ENCODE data around the gene PRKCB. TPM values are rescaled to one million over a fixed set of nuclear protein-coding genes. Genes with fewer than 3 reads are reported as not detected.

The PRKCB gene
- total RNA-seq, 1 donor from 2014 or later = not detected

DNA sequence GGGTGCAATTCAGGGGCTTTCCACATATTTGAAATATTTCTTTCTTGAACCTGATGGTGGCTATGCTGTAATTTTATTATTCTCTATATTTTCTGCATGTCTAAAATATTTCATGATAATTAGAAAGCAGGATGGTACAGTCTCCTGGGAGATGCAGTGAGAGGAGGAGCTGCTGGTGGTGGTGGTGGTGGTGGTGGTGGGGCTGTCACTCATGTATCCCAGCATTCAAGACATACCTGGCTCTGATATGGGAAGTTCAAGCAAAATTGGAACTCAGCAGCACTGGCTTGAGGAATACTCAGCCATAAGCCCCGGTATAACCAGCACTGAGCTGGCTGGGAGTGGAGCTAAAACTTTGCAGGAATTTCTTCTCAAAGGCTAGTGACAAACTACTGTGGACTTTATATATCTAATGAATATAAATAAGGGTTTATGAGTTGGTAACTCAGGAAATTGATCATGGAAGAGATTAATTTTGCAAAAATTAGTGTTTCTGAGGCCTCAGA lies 200.3 kb downstream of the PRKCB start:
- no peak for DNase-seq (ENCODE audit: low read depth)

DNA sequence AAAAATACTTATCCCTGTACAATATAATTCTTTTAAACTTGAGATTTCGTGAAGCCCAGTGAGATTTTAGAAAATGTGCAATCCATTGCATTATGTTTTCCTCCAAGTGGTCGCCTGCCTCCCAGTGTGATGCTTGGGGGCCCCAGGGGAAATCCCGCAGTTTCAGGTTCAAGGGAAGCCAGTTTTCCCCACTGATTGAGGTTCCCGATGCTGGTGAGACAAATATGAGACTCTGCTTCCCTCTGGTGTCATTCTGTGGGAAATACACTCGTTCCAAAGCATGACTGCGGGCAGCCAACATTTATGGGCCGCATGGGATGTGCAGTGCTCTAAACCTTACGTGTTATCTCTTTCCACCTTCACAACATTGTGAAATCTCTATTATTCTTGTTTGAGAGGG lies 200.8 kb downstream of the PRKCB start:
- peak; percentile 60 for DNase-seq (ENCODE audit: low read depth)

DNA sequence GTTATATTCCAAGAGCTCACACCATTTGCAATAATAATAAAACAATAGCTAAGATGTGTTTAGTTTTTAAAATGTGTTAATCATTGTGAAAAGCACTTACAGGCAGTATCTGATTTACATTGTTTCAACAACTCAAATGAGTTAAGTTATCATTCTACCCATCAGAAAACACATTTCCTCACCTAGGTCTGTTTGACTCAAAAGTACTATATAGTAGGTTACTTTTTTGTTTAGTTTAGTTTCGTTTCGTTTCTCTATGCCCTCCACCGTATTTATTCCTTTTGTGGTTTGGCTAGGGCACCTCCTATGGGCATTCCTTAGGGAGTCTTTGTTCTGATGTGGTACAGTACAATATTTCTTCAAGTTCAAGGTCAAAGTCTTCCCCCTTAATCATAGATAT lies 201.6 kb downstream of the PRKCB start:
- DNase-seq (ENCODE audit: low read depth) = no peak

DNA sequence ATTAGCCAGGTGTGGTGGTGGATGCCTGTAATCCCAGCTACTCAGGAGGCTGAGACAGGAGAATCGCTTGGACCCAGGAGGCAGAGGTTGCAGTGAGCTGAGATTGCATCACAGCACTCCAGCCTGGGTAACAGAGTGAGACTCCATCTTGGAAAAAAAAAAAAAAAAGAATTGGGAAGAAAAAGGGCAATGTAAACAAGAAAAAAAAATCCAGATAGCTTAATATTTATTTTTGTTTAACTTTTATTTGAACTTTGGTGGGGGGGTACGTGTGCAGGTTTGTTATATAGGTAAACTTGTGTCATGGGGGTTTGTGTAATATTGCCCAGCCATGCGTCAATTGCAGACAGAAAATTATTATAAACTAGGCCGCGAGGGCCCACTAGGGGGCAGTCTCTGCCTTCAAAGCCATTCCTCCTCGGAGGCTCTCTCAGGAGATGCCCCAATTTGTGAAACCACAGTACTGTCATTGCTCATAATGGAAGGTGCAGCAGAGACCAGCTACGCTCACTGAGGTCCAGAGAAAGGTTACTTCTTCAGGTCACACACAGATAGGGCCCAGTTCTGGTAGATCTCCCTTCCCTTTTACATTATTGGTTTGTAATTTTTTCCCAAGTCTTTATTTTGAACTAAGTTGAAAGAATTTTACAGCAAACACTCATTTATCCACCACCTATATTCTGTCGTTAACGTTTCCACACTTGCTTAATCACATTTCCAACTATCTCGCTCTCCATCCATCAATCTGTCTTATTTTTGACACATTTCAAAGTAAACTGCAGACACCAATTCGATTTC lies 206.2 kb downstream of the PRKCB start:
- peak; percentile 46 for DNase-seq (ENCODE audit: low read depth)

DNA sequence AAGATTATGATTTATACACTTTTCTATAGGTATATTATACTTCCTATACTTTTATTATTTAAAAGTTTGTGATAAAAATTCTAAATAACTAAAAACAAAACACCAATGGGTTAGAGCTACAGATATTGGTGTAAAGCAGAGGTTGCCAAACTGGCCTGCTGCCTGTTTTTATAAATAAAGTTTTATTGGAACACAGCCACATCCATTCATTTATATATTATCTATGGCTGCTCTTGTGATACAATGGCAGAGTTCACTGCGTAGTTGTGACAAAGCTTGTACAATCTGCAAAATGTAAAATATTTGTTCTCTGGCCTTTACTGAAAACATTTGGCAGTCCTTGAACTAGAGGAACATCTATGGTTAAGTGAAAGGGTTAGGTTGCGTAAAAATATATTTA lies 208.7 kb downstream of the PRKCB start:
- DNase-seq (ENCODE audit: low read depth) = no peak

DNA sequence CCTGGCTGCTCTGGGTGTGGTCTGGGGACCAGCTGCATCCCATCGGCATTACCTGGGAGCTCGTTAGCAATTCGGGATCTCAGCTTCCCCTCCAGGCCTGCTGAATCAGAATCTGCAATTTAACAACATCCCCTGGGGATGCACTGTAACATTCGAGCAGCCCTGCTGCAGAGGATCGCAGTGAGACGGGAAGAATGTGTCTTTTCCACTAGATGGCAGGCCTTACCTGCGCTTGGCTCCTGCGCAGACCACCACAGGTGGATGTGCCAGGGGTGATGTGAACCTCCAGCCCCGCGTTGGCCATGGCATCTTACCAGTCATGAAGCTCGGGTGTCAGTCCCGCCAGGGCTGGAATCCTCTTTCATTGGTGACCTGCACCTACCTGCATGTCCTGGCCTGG lies 209.9 kb downstream of the PRKCB start:
- DNase-seq (ENCODE audit: low read depth) = no peak

DNA sequence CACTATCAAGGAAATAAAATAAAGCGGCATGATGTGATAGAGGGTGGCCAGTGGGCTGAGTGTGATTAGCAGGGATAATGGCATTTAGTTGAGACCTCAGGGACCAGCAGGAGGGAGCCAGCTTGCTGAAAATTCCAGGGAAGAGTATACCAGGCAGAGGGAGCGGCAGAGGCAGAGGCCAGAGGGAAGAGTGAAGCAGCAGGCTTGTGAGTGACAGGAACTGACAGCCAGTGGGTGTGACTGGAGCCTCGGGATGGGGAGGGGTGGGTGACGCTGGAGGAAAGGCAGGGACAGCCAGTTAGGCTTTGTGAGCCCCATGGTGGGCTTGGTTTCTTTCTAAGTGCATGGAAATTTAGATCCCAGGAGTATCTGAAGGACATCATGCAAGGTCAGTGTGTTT lies 210.7 kb downstream of the PRKCB start:
- no peak for DNase-seq (ENCODE audit: low read depth)

DNA sequence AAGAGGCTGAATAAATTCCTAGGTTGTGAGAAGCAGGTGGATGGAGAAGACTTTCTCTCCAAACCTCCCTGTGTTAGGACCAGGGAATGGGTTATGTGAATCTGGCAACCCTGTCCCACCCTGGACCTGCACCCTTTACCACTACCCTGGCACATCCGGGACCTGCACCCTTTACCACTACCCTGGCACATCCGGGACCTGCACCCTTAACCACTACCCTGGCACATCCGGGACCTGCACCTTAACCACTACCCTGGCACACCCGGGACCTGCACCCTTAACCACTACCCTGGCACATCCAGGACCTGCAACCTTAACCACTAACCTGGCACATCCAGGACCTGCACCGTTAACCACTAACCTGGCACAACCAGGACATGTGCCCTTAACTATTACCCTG lies 213.3 kb downstream of the PRKCB start:
- no peak for DNase-seq (ENCODE audit: low read depth)

DNA sequence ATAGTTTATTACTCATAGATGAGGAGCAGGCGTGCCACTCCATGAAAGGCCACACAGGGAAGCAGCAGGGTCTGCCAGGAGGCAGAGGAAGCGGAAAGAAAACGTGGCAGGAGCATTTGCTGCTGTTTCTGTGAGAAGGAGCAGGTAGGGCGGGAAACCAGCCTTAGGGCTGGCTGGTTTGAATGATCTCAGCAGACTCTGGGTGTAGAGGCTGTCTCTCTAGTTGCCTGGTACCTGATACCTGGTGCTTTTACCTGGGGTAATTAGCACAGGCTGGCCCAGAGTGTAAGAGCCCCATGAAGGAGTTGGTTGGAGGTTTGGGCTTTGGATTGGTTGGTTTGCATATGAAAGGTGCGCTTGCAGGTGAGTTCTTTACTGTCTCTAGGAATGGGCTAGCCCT lies 215.3 kb downstream of the PRKCB start:
- no peak for DNase-seq (ENCODE audit: low read depth)

DNA sequence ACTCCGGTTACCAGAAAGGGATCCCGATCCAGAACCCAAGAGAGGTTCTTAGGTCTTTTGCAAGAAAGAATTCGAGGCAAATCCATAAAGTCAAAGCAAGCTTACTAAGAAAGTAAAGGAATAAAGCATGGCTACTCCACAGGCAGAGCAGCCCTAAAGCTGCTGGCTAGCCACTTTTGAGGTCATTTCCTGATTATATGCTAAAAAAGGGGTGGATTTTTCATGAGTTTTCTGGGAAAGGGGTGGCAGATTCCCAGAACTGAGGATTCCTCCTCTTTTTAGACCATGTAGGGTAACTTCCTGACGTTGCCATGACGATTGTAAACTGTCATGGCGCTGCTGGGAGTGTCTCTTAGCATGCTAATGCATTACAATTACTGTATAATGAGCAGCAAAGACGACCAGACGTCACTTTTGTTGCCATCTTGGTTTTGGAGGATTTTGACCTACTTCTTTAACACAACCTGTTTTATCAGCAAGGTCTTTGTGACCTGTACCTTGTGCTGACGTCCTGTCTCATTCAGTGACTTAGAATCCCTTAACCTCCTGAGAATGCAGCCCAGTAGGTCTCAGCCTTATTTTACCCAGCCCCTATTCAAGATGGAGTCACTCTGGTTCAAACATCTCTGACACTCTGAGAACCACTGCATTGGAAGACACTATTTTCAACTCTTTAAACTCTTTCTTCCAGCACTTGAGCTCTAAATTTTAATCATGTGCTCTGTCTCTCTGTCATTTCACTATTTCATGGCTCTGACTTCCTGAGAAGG lies 216.7 kb downstream of the PRKCB start:
- no peak for DNase-seq (ENCODE audit: low read depth)

DNA sequence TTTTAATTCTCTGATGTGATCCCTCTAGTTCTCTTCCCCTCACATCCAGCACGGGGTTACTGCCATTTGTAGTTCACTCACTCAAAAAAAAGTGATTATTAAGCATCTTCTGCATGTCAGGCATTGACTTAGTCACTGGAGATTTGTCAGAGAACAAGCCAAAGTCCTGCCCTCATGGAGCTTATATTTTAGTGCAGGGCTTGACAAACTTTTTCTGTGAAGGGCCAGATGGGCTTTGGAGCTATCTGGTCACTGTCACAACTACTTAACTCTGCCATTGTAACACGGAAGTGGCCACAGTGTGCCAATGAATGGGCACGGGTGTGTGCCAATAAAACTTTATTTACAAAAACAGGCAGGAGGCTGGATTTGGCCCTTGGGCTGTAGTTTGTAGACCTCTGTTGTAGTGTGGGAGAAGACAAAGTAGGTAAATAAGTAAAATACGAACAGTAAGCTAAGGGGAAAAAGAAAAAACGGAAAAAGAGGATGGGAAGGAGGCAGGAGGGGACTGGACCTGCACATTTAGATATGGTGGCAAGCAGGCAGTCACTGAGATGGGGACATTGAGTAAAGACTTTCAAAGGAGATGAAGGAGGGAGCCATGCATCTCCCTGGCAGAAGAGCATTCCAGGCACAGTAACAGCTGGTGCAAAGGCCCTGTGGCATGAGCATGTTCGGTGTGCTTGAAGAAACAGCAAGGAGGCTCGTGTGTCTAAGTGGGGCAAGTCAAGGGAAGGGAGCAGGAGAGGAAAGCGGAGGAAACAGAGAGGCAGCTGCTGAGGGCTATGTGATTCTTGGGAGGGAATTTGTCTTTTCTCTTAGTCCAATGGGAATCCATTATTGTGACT lies 217.5 kb downstream of the PRKCB start:
- DNase-seq (ENCODE audit: low read depth) = no peak

DNA sequence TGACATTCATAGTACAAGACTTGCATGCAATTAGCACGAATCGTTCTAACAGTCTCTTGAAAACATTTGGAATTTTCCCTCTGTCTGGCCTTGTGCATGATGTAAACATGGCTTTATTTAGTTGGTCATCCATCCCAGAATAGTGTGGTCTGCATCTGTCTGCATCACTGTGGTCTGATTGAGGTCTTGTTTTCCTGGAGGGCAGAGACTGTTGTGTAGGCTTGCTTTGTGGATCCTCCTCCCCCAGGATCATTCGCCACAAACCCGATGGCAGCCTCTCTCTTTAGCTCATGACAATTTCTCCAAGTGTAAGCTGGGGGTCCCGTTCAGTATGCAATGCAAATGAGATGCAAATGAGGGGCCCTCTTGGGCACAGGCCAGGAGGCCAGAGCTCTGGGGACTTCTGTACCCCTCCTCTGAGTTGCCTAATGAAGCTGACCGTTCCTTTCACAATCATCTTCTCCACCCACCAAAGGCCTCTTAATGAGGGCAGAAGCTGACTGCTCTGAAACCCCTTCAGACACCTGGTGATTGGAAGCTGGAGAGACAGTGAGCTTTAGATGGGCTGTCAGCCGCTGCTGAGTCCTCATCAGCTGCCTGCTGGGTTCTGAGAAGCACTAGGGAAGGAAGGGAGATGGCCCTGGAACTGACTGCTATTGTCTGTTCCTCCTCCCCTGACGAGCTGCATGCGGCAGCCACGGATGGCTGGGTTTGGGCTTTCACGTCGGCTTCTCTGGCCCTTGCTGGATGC lies 219.1 kb downstream of the PRKCB start:
- no peak for DNase-seq (ENCODE audit: low read depth)

DNA sequence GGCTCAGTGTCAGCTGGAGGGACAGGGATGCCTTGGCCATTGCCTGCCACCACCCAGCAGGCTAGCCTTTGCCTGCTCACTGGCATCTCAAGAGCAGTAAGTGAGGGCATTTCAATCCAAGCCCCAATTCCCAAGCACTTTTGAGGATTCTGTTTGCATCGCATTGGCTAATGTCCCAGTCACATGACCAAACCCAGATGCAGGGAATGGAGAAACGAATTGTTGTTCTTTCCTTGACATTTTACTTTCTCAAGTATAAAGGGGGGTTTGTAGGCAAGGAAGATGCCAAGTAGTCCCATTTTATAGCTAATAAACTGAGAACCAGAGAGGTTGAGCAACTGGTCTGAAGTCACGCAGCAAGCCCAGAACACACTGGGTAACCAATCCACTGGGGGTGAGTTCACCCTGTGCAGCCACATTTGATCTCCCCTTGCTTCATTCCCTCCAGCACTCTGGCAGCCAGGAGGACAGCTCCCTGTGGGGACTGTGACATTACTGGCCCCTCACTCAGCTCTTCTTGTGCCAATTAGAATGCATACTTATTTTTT lies 226.6 kb downstream of the PRKCB start:
- DNase-seq (ENCODE audit: low read depth) = no peak

DNA sequence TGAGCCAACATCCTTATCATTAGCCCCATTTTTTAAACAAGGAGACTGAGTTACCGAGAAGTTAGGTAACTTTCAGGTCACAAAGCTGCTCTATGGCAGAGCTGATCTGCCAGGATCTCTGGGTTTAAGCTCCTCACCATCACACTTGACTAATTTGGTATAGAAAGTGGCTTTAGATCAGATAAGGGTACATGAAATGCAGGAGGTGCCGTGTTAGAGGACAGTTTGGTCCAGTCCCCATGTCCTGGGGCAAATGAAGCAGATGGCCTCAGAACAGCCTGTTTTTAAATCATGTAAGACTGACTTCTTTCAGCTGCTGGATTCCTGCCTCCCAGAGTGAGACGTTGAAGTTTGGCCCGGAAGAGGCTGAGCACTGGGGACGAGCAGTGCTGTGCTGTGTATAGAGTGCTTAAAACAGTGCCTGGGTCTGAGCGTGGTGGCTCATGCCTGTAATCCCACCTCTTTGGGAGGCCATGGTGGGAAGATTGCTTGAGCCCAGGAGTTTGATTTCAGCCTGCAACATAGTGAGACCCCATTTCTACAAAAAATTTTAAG lies 233.3 kb downstream of the PRKCB start:
- DNase-seq (ENCODE audit: low read depth) = no peak

DNA sequence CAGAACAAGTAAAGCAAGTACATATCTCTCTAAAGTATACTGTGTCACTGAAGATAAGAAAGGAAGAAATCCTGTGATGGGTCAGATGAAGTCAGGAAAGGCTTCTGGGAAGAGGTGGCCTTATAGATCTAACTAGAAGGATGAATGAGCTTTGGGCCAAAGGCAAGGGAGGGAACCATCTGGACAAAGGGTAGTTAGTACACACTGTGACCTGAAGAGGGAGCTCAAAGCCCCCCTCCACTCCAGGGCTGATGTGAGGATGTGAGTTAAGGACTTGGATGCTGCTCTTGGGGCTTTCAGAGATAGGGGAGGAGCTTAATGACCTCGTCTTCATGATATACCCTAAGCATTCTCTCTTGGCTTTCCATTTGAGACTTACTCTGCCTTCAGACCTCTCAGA lies 235.1 kb downstream of the PRKCB start:
- peak; percentile 6 for DNase-seq (ENCODE audit: low read depth)

DNA sequence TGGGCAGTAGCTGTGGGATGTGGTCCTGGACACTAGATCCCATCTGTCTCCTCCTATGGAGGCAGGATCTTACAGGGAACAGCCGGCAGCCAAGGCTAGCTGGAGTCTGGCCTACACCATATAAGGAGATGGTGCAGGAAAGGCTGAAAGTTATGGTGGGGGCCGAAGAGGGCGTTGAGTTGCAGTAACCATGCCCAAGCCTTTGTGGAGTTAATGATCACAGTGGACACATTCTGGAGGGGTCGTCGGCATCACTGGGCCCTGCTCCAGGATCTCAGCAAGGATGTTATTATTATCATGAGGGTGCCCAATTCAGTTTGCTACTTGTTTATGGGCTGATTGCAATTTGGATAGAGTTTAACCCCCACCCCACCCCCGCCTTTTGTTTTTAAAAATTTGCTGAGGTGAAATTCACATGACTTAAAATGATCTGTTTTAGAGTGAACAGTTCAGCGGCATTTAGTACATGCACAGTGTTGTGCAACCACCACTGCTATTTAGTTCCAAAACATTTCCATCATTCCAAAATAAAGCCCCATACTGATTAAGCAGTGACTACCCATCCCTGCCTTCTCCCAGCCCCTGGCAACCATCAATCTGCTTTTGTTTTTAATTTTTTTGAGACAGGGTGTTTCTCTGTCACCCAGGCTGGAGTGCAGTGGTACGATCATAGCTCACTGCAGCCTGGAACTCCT lies 236.0 kb downstream of the PRKCB start:
- no peak for DNase-seq (ENCODE audit: low read depth)

DNA sequence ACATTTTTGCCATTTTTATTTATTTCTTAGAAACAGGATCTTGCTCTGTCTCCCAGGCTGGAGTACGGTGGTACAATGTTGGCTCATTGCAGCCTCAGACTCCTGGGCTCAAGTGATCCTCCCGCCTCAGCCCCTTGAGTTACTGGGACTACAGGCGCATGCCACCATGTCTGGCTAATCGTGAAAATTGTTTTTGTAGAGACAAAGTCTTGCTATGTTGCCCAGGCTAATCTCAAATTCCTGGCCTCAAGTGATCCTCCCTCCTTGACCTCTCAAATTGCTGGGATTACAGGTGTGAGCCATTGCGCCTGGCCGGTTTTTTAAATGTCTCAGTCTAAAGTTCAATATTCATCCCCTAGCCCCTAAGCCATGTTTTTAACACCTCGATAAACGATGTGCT lies 237.5 kb downstream of the PRKCB start:
- no peak for DNase-seq (ENCODE audit: low read depth)

DNA sequence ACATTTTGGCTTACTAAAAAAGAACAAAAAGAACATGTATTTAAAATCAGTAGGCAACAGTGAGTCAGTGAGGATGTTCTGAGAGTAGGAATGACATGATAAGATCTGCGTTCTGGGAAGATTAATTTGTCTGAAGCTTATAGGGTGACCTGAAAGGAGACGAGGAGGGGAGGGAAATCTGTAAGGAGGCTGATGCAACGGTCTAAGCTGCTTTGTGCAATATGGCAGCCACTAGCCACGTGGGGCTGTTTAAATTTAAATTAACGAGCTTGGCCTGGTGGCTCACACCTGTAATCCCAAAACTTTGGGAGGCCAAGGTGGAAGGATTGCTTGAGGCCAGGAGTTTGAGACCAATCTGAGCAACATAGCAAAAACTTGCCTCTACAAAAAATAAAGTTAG lies 238.8 kb downstream of the PRKCB start:
- no peak for DNase-seq (ENCODE audit: low read depth)

DNA sequence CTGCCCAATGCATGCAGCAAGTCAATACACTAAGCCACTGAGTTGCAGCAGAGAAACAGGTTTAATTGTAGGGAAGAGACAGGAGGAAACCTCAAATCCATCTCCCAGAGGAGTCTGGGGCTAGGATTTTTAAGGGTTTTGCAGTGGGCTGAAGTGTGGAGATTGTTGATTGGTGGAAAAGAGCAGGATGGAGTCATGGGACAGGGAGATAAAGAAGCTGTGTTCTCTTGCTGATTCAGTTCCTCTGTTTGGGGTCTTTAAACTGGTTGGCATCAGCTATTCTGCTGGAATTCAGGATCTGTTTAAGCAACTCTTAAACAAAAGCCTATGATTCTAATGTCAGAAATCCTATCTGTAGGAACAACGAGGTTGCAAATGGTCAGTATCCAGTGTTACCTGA lies 239.5 kb downstream of the PRKCB start:
- no peak for DNase-seq (ENCODE audit: low read depth)

All from myocyte (in vitro differentiated cells).